ENCODE measurements around the gene TRPM2. TPM values are rescaled to one million over a fixed set of nuclear protein-coding genes. Genes with fewer than 3 reads are reported as not detected.

Gene TRPM2
- total and polyA plus RNA-seq, 2 of the 13 experiments (the other 11 are each of a cell fraction or from before 2014, with no cell fraction given): 0.07 to 0.20 TPM

GRCh38 chr21:44484498-44485253 is 131.3 kb downstream of the TRPM2 start (continued):
- TF ChIP-seq POLR2G (IDR thresholded peaks at IDR 0.05; ENCODE audit: low read depth, low read length): peak; percentile 41; the same call in 1 of the 2 replicates
- TF ChIP-seq POLR2AphosphoS5 (IDR thresholded peaks at IDR 0.05; ENCODE audit: low read depth, low read length): peak; percentile 66; the same call in 1 of the 2 replicates
- TF ChIP-seq GABPA (IDR thresholded peaks at IDR 0.05; ENCODE audit: low read depth, low read length): no peak
- TF ChIP-seq GABPA (CRISPR knock-in tag; IDR thresholded peaks at IDR 0.05; ENCODE audit: low read depth): peak; percentile 64; the same call in 1 of the 2 replicates
- TF ChIP-seq NR2F2 (IDR thresholded peaks at IDR 0.05; ENCODE audit: borderline replicate concordance, low read depth): no peak
- TF ChIP-seq CENPT (CRISPR knock-in tag; IDR thresholded peaks at IDR 0.05; ENCODE audit: low read depth): no peak
- no peak for TF ChIP-seq TCF12 (IDR thresholded peaks at IDR 0.05)
- TF ChIP-seq TCF12 (CRISPR knock-in tag; IDR thresholded peaks at IDR 0.05): no peak
- peak; percentile 27; the same call in 1 of the 2 replicates for TF ChIP-seq BCL6 (CRISPR knock-in tag; IDR thresholded peaks at IDR 0.05)
- TF ChIP-seq, protein P1, sequence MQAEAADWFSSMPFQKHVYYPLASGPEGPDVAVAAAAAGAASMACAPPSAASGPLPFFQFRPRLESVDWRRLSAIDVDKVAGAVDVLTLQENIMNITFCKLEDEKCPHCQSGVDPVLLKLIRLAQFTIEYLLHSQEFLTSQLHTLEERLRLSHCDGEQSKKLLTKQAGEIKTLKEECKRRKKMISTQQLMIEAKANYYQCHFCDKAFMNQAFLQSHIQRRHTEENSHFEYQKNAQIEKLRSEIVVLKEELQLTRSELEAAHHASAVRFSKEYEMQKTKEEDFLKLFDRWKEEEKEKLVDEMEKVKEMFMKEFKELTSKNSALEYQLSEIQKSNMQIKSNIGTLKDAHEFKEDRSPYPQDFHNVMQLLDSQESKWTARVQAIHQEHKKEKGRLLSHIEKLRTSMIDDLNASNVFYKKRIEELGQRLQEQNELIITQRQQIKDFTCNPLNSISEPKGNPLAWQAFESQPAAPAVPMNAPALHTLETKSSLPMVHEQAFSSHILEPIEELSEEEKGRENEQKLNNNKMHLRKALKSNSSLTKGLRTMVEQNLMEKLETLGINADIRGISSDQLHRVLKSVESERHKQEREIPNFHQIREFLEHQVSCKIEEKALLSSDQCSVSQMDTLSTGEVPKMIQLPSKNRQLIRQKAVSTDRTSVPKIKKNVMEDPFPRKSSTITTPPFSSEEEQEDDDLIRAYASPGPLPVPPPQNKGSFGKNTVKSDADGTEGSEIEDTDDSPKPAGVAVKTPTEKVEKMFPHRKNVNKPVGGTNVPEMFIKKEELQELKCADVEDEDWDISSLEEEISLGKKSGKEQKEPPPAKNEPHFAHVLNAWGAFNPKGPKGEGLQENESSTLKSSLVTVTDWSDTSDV (CRISPR knock-in tag; IDR thresholded peaks at IDR 0.05): no peak
- TF ChIP-seq ZFP90 (CRISPR knock-in tag; IDR thresholded peaks at IDR 0.05; ENCODE audit: borderline replicate concordance): no peak
- TF ChIP-seq NFYC (CRISPR knock-in tag; IDR thresholded peaks at IDR 0.05): peak; percentile 66
- TF ChIP-seq, protein P2, sequence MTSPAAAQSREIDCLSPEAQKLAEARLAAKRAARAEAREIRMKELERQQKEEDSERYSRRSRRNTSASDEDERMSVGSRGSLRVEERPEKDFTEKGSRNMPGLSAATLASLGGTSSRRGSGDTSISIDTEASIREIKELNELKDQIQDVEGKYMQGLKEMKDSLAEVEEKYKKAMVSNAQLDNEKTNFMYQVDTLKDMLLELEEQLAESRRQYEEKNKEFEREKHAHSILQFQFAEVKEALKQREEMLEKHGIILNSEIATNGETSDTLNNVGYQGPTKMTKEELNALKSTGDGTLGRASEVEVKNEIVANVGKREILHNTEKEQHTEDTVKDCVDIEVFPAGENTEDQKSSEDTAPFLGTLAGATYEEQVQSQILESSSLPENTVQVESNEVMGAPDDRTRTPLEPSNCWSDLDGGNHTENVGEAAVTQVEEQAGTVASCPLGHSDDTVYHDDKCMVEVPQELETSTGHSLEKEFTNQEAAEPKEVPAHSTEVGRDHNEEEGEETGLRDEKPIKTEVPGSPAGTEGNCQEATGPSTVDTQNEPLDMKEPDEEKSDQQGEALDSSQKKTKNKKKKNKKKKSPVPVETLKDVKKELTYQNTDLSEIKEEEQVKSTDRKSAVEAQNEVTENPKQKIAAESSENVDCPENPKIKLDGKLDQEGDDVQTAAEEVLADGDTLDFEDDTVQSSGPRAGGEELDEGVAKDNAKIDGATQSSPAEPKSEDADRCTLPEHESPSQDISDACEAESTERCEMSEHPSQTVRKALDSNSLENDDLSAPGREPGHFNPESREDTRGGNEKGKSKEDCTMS (CRISPR knock-in tag; conservative IDR thresholded peaks at IDR 0.05): no peak
- TF ChIP-seq, protein P3, sequence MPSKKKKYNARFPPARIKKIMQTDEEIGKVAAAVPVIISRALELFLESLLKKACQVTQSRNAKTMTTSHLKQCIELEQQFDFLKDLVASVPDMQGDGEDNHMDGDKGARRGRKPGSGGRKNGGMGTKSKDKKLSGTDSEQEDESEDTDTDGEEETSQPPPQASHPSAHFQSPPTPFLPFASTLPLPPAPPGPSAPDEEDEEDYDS (CRISPR knock-in tag; IDR thresholded peaks at IDR 0.05): peak; percentile 72
- no peak for TF ChIP-seq CC2D1A (CRISPR knock-in tag; IDR thresholded peaks at IDR 0.05)
- 0 out of 4 replicates have a peak, but pooled peaks of 1 of the 2 experiments have one; percentile 32 for TF ChIP-seq POLR2A (IDR thresholded peaks at IDR 0.05; ENCODE audit: insufficient read depth in 1 of 2, low read depth in 2 of 2, low read length in 2 of 2)
- TF ChIP-seq GABPB1 (CRISPR knock-in tag; IDR thresholded peaks at IDR 0.05): no peak

Measured in HepG2 (cell line).